Activated CD4-positive, alpha-beta memory T cell treated with anti-CD3 and anti-CD28 coated beads, Interleukin-2, amount 10 ng/mL, durations not matched to agents 7 days and 5 days (primary cell): ENCODE results near the gene RMND5A. TPM values are rescaled to one million over a fixed set of nuclear protein-coding genes. Genes with fewer than 3 reads are reported as not detected.
"Not testable (repeated sequence)": the region's sequence is repeated elsewhere in the genome, so short reads cannot be mapped to it uniquely, and the experiment has no call there.

Source experiments
- CTCF ChIA-PET: fragments of 350-600 bp; sonication (Branson Sonifier 250); formaldehyde crosslinking; loops from one replicate; lab custom pipeline; 2021; ENCODE audit warnings: antibody characterized with exemption, inconsistent platforms; lab: Charles Lee
- POLR2A ChIA-PET: fragments of 350-600 bp; sonication (Branson Sonifier 250); formaldehyde crosslinking; loops from one replicate; lab custom pipeline; 2021; ENCODE audit warnings: antibody characterized with exemption; lab: Charles Lee
- DNase-seq: peaks from one replicate; pipeline ENCODE4 v3.0.0-alpha.2; 2020
- H3K27ac Mint-ChIP-seq: one replicate; pipeline ENCODE4 v1.8.0; 2021; ENCODE audit warnings: mild to moderate bottlenecking, mixed read lengths
- H3K27me3 Mint-ChIP-seq: one replicate; pipeline ENCODE4 v1.8.0; 2021; ENCODE audit warnings: mixed read lengths
- H3K36me3 Mint-ChIP-seq: one replicate; pipeline ENCODE4 v1.8.0; 2021; ENCODE audit warnings: low read depth, mixed read lengths
- H3K4me1 Mint-ChIP-seq: one replicate; pipeline ENCODE4 v1.8.0; 2021; ENCODE audit warnings: mixed read lengths
- H3K4me3 Mint-ChIP-seq: one replicate; pipeline ENCODE4 v1.8.0; 2021; ENCODE audit warnings: mild to moderate bottlenecking, mixed read lengths
- H3K9me3 Mint-ChIP-seq: one replicate; pipeline ENCODE4 v1.8.0; 2021; ENCODE audit warnings: mixed read lengths
- total RNA-seq, 2 experiments: library from RNA; stranded (reverse); gene quantifications; one replicate each; pipeline ENCODE4 v1.2.3, GENCODE V29; 2021

Gene RMND5A
- total RNA-seq, 2 experiments from 2014 or later, result 27.5 to 29.6 TPM

DNA sequence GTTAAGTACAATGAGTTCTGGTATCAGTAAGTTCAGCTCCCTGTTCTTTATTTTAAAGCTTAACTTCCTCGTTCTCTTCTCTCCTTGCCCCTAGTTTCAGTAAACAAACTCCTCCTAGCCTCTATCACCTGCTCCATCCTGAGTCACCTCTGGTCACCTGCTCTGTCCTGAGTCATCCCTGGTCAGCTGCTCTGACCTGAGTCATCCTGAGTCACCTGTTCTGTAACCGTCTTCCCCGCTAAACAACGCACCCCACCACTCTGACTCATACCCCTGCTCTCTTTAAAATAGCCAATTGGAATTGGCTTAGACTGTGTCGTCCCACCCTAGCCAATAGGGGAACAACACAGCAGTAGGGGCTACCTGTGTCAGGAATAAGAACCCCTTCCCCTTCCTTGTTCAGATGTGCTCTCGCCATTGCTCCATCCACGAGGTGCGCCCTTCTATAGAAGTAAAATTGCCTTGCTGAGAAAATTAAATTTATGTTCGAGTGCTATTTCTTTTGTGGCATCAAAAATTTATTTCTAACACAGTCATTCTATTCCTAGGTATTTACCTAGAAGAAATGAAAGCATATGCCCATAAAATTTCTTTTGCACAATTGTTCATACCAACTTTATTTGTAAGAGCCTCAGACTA lies 24.9 kb upstream of the RMND5A start:
- Mint-ChIP-seq H3K4me1 (peaks cover 8% of the 10 kb centered on the region), H3K27me3 (peaks cover 10% of the 10 kb centered on the region), H3K4me3 (no peak overlapping the region), H3K36me3 (peaks cover 9% of the 10 kb centered on the region), H3K9me3 (peaks cover 13% of the 10 kb centered on the region), H3K27ac (no peak overlapping the region)
- no peak for DNase-seq
- ChIA-PET POLR2A (no interaction called here), CTCF (no interaction called here)

DNA sequence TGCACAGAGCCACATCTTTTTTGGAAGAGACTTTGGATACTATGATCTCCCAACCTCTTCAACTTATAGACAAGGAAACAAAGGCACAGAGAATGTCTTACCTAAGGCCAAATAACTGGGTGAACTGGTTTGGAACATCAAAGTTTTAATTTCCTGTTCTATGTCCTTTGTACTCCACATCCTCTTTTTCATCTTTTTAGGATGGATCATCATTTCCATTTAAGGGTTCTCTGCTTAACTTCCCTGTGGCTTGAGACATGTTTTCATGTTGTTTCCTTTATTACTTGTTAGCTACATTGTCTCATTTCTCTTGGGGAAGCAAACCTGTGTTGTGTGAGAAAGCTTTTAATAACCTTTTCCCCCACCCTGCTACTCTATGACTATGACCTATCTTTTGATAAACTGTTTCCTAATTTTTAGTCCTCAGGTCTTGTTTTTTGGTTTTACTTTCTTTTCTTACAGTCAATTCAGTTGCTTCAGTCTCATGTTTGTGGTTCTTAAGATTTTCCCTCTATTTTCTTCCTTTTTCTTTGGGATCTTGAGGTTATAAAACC lies 22.5 kb upstream of the RMND5A start:
- peaks cover 9% of the 10 kb centered on the region for H3K36me3 Mint-ChIP-seq
- peaks cover 8% of the 10 kb centered on the region for H3K4me1 Mint-ChIP-seq
- peaks cover 11% of the 10 kb centered on the region for H3K27me3 Mint-ChIP-seq
- POLR2A ChIA-PET, result no interaction called here
- CTCF ChIA-PET, result no interaction called here
- no peak for DNase-seq
- H3K27ac Mint-ChIP-seq, result no peak overlapping the region
- peaks cover 11% of the 10 kb centered on the region for H3K9me3 Mint-ChIP-seq
- H3K4me3 Mint-ChIP-seq, result no peak overlapping the region

DNA sequence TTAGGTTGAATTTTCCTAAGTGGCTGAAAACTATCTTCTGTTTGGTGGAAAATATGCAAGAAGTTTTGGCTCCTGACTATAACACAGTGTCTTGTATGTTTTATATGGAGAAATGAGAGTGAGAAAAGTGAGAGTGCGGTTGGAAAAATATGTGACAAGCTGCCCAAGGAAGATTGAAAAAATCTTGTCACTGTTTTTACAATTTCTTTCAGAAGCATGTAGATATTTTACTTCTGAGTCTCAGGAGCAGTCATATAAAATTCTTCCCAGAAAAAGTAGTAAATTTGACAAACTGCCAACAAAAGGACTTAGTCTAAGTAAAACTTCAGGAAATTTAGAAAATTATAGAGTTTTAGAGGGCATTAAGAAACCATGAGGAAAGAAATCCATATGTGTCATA lies 19.4 kb upstream of the RMND5A start:
- ChIA-PET POLR2A (no interaction called here), CTCF (no interaction called here)
- H3K4me1 Mint-ChIP-seq, result peaks cover 8% of the 10 kb centered on the region
- no peak overlapping the region for H3K27ac Mint-ChIP-seq
- H3K9me3 Mint-ChIP-seq, result peaks cover 2% of the 10 kb centered on the region
- no peak for DNase-seq
- peaks cover 3% of the 10 kb centered on the region for H3K27me3 Mint-ChIP-seq
- H3K36me3 Mint-ChIP-seq, result no peaks in the 10 kb centered on the region
- no peak overlapping the region for H3K4me3 Mint-ChIP-seq

DNA sequence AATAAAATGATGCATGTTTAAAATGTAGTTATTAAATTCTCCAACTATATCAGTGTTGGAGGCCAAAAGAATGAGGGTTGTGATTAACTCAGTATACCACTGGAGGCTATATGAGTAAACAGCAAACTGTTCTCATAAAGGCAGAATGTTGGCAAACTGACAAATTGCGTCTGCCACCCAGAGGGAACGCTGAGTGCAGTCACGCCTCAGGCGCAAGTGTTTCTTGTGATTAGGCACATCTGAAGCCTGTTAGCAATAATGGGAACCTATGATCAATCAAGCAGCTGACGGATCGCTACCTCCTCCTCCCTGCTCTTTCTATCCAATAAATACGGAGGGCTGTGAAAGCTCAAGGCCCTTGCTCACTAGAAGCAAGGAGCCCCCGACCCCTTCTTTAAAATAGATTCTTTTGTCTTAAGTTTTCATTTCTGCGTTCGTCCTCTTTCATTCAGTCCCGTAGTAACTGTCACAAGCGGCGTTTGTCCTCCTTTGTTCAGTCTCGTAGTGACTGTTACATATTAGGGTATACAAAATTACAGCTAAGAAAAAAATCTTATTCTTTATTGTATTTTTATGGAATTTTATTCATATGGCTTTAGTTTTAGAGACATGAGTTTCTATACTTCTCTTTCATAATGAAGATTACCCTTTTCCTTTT lies 16.3 kb upstream of the RMND5A start:
- Mint-ChIP-seq H3K9me3 (no peaks in the 10 kb centered on the region), H3K36me3 (no peaks in the 10 kb centered on the region), H3K27me3 (peaks cover 12% of the 10 kb centered on the region), H3K4me3 (no peak overlapping the region), H3K4me1 (no peaks in the 10 kb centered on the region), H3K27ac (no peak overlapping the region)
- CTCF ChIA-PET, result no interaction called here
- POLR2A ChIA-PET, result no interaction called here
- DNase-seq, result no peak

DNA sequence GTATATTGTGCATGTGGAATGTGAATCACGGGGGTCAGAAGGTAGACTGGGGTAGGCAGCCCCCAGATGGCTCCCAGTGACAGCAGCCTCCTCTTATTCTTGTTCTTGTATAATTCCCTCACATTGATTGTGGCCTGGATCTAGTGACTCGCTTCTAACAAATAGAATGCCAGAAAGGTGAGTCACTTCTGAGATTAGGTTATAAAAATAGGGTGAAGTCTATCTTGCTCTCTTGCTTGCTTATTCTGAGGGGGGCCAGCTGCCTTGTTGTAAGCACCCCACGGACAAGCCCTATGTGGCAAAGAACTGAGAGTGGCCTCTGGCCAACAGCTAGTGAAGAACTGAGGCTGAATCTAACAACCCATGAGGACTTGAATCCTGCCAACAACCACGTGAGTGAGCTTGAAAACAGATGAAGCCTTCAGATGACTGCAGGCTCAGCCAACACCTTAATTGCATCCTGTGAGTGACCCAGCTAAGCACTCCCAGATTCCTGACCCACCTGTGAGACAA lies 15.6 kb upstream of the RMND5A start:
- Mint-ChIP-seq H3K36me3 (no peaks in the 10 kb centered on the region), H3K27me3 (peaks cover 12% of the 10 kb centered on the region), H3K9me3 (no peaks in the 10 kb centered on the region), H3K4me1 (no peaks in the 10 kb centered on the region), H3K27ac (no peak overlapping the region), H3K4me3 (no peak overlapping the region)
- POLR2A ChIA-PET, result no interaction called here
- no peak for DNase-seq
- CTCF ChIA-PET, result no interaction called here

DNA sequence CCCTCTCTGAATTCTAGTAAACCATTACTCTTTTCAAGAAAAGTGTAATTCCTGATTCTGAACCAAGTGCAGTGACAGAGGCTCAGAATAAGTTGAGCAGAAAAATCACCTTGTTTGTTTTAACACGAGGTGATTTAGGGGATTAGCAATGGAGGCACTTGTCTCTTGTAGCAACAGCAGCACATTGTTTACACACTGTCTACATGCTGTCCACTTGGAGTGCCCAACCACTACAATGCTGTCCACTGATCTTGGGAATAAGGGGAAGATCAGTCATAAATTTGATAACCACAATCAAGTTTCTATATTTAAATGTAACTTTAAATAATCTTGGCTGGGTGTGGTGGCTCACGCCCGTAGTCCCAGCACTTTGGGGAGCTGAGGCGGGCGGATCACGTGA lies 13.9 kb upstream of the RMND5A start:
- DNase-seq, result no peak
- Mint-ChIP-seq H3K4me1 (no peaks in the 10 kb centered on the region), H3K27ac (no peak overlapping the region), H3K9me3 (peaks cover 3% of the 10 kb centered on the region), H3K4me3 (no peak overlapping the region), H3K27me3 (peaks cover 12% of the 10 kb centered on the region), H3K36me3 (no peaks in the 10 kb centered on the region)
- ChIA-PET POLR2A (no interaction called here), CTCF (no interaction called here)

DNA sequence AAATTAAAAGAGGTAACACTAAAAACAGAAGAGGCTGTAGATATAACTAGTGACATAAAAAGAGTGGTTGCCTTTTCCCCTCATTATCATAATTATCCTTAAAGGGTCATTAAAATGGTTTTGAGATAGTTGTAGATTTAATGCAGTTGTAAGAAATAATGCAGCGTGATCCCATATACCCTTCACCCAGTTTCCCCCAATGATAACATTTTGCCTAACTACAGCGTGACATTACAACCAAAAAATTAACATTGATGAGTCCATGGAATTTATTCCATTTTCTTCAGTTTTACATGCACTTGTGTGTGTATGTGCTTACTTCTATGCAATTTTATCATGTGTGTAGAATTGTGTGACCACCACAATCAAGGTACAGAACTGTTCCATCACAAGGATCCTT lies 13.2 kb upstream of the RMND5A start:
- Mint-ChIP-seq H3K9me3 (peaks cover 3% of the 10 kb centered on the region), H3K4me3 (no peak overlapping the region), H3K27ac (no peak overlapping the region), H3K4me1 (no peaks in the 10 kb centered on the region), H3K36me3 (no peaks in the 10 kb centered on the region), H3K27me3 (peaks cover 12% of the 10 kb centered on the region)
- ChIA-PET POLR2A (no interaction called here), CTCF (no interaction called here)
- no peak for DNase-seq

DNA sequence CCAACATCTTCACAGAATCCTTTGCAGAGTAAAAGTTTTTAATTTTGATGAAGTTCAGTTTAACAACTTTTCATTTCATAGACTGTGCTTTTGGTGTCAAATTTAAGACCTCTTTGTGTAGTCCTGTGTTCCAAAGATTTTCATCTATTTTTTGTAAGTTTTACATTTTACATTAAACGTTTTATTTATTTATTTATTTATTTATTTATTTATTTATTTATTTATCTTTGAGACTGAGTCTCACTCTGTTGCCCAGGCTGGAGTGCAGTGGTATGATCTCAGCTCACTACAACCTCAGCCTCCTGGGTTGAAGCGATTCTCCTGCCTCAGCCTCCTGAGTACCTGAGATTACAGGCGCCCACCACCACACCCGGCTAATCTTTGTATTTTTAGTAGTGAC lies 12.0 kb upstream of the RMND5A start:
- H3K4me3 Mint-ChIP-seq, H3K4me1 Mint-ChIP-seq, H3K36me3 Mint-ChIP-seq, H3K27me3 Mint-ChIP-seq, DNase-seq, CTCF ChIA-PET, POLR2A ChIA-PET, H3K27ac Mint-ChIP-seq, H3K9me3 Mint-ChIP-seq: not testable (repeated sequence)

DNA sequence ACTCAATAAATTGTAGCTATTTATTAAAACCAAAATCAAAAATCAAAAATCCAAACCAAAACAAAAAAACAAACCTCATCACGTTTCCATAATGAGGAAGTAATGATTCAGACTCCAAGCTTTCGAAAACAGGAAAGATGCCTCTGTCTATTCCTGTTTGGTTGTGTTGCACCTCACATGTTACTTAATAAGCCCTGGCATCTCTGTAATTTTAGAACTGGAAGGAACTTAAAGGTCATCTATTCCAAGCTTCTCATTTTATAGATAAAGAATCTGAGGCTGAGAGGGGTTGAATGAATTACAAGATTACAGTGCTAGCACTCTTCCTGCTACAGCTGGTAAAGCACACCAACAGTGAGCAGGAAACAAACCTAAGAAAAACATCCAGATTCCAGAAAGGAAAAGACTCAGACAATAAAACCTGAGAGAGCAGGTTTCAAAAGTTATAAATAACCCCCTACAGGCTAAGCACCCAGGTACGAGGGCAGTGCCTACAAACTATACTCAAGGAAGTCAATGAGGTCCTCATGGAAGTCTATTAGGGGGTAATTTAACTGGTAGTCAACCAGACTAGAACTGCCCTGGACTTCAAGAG lies 5.4 kb upstream of the RMND5A start:
- H3K9me3 Mint-ChIP-seq, POLR2A ChIA-PET, CTCF ChIA-PET, DNase-seq, H3K4me3 Mint-ChIP-seq, H3K36me3 Mint-ChIP-seq, H3K27me3 Mint-ChIP-seq, H3K4me1 Mint-ChIP-seq, H3K27ac Mint-ChIP-seq: not testable (repeated sequence)

DNA sequence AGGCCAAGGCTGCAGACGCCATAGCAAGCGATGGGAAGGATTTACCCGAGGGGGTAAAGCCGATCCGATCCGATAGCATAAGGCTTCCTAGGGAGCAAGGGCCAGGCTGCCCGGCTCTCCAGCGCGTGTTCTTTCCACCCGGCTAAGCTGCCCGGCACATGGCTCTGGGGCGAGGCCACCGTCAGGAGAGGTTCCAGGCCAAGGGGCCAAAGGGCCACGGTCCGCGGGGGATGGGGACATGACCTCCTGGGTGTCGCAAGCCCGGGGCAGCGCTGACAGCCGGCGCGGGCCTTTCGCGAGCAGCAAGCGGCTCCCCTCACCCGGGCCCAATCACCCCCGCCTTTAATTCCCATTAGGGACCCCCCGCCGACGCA lies 841 bp upstream of the RMND5A start:
- CTCF ChIA-PET, H3K27me3 Mint-ChIP-seq, POLR2A ChIA-PET, H3K9me3 Mint-ChIP-seq, H3K4me1 Mint-ChIP-seq, H3K4me3 Mint-ChIP-seq, H3K36me3 Mint-ChIP-seq, H3K27ac Mint-ChIP-seq, DNase-seq: not testable (repeated sequence)

DNA sequence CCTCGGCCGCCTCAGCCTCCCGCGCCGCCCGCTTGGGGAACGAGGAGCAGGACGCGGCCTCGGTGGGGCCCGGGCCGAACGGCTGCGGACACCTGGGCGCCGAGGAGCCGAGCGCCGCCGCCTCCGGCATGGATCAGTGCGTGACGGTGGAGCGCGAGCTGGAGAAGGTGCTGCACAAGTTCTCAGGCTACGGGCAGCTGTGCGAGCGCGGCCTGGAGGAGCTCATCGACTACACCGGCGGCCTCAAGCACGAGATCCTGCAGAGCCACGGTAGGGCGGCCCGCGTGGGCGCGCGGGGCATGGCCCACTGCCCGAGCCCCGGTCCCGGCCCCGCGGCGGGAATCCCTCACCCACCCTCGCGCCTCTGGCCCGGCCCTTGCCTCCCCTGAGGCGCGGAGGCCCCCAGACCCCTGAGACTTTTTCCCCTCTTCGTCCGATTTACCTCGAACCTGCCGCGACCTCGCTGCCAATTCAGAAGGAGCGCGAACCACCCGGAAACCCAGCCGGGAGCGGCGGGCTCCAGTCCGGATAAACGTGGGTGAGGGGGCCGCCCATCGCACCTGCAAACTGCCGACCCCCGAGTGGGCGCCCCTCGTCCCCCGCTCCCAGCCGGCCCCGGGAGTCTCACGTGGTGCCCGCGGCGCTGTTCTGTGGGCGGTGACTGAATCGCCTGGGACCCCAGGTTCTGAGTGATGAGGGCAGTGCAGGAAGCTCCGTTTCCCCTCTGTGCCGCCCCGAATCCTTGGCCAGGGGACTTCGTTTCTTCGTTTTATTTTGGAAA lies 639 bp downstream of the RMND5A start:
- H3K4me1 Mint-ChIP-seq, H3K9me3 Mint-ChIP-seq, CTCF ChIA-PET, POLR2A ChIA-PET, H3K36me3 Mint-ChIP-seq, H3K27me3 Mint-ChIP-seq: not testable (repeated sequence)
- peak; percentile 52 for DNase-seq
- H3K27ac Mint-ChIP-seq, result peak overlapping the region; percentile 82
- peak overlapping the region; percentile 77 for H3K4me3 Mint-ChIP-seq

DNA sequence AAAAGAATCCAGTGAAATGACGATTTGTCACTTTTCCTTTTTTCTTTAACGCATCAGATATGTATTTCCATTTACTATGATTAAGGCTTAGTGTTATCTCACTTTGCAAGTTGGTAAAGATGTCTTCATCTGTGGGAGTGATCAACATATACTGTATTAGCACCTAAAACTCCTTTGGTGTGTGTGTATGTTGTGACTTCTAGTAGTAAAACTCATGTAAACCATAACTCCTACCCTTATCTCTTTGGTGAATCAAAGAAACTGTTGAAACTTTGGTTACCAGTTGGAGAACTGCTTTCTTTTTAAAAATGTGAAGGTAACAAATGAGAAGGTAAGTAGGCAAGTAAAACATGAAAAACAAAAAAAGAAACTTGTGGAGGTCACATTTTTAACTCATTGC lies 5.6 kb downstream of the RMND5A start:
- H3K9me3 Mint-ChIP-seq, H3K4me1 Mint-ChIP-seq, H3K27ac Mint-ChIP-seq, CTCF ChIA-PET, H3K36me3 Mint-ChIP-seq, POLR2A ChIA-PET, DNase-seq, H3K4me3 Mint-ChIP-seq, H3K27me3 Mint-ChIP-seq: not testable (repeated sequence)

DNA sequence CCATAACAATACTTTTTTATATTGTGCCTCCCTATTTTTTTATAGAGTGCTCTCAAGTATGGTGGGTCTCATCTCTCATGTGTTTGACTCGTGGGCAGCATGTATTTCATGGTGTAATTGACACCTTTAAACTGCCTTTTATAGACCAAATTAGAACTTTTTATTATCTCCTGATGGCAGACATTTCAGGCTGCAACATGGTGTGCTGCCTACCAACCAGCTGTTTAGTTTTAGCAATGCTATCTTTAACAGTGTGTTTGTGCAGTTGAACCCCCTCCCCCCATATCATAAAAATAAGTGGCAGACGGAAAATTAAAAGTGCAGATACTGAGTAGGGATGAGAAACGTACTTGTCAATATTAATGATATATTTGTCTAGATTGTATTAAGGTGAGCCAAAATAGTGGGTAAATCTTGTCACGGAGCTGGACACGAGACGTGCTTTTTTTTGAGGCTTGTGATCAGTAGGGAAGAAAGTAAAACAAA lies 12.0 kb downstream of the RMND5A start:
- H3K9me3 Mint-ChIP-seq, POLR2A ChIA-PET, H3K4me1 Mint-ChIP-seq, DNase-seq, H3K27ac Mint-ChIP-seq, H3K4me3 Mint-ChIP-seq, H3K36me3 Mint-ChIP-seq, H3K27me3 Mint-ChIP-seq, CTCF ChIA-PET: not testable (repeated sequence)
